NCI-H1930 (cell line): Measurements from ENCODE around the gene PCARE.
"Not testable (repeated sequence)": the region's sequence is repeated elsewhere in the genome, so short reads cannot be mapped to it uniquely, and the experiment has no call there.

Experiments used
- DNase-seq, 2 experiments: peaks; one replicate each; lab custom pipeline; 2025; lab: John Stamatoyannopoulos, UW

Gene PCARE

GRCh38 chr2:29096969-29097368, 22.6 kb upstream of the PCARE start:
- DNase-seq, result no peak

GRCh38 chr2:29090311-29090710, 16.0 kb upstream of the PCARE start:
- not testable (repeated sequence) for DNase-seq

- DNase-seq, result no peak
Observed at GRCh38 chr2:29084554-29084953, 10.2 kb upstream of the PCARE start.

- DNase-seq, result no peak
Observed at GRCh38 chr2:29082804-29083495, 8.6 kb upstream of the PCARE start.

- no peak for DNase-seq
Observed at GRCh38 chr2:29080886-29081743, 6.8 kb upstream of the PCARE start.

GRCh38 chr2:29079887-29080286, 5.6 kb upstream of the PCARE start:
- no peak for DNase-seq

GRCh38 chr2:29075894-29076705, 1.8 kb upstream of the PCARE start:
- DNase-seq, result no peak

GRCh38 chr2:29073933-29074332, 390 bp downstream of the PCARE start:
- DNase-seq, result no peak

- DNase-seq, result no peak
Observed at GRCh38 chr2:29072971-29073725, 1.2 kb downstream of the PCARE start.

GRCh38 chr2:29072251-29072650, 2.1 kb downstream of the PCARE start:
- DNase-seq, result no peak

GRCh38 chr2:29071032-29071975, 3.0 kb downstream of the PCARE start:
- DNase-seq, result no peak

- DNase-seq, result no peak
Observed at GRCh38 chr2:29070526-29070925, 3.8 kb downstream of the PCARE start.

GRCh38 chr2:29068513-29068912, 5.8 kb downstream of the PCARE start:
- DNase-seq, result no peak

GRCh38 chr2:29066997-29067605, 7.2 kb downstream of the PCARE start:
- DNase-seq, result no peak

GRCh38 chr2:29066271-29066860, 8.0 kb downstream of the PCARE start:
- no peak for DNase-seq

GRCh38 chr2:29065068-29065811, 9.1 kb downstream of the PCARE start:
- DNase-seq, result no peak

- DNase-seq, result no peak
Observed at GRCh38 chr2:29064746-29065067, 9.6 kb downstream of the PCARE start.

- no peak for DNase-seq
Observed at GRCh38 chr2:29064346-29064715, 10.0 kb downstream of the PCARE start.

- no peak for DNase-seq
Observed at GRCh38 chr2:29063646-29064345, 10.5 kb downstream of the PCARE start.
